Adrenal gland (tissue), 5 donors: ENCODE results near the gene STARD9.

ENCODE experiments used
- CTCF ChIP-seq, 6 experiments: fragments of 450-650 bp in 4 of 6; fragments of 200-600 bp in 2 of 6; sonication (generic) in 1 of 6; IDR thresholded peaks; 1 replicate in 5 of 6; 2 replicates in 1 of 6; pipeline versions ENCODE4 v1.5.1 to v1.8.0; 2016 to 2021; ENCODE audit warnings: antibody characterized with exemption in 6 of 6, mild to moderate bottlenecking in 2 of 6, moderate library complexity in 1 of 6
- POLR2A ChIP-seq, 2 donors: fragments of 450-650 bp; IDR thresholded peaks; one replicate each; pipeline ENCODE4 v1.6.1; 2017; ENCODE audit warnings: antibody characterized with exemption in 2 of 2, mild to moderate bottlenecking in 2 of 2, moderate library complexity in 1 of 2
- donor health status: DM: no; HTN: no; CAD: no.

DNA sequence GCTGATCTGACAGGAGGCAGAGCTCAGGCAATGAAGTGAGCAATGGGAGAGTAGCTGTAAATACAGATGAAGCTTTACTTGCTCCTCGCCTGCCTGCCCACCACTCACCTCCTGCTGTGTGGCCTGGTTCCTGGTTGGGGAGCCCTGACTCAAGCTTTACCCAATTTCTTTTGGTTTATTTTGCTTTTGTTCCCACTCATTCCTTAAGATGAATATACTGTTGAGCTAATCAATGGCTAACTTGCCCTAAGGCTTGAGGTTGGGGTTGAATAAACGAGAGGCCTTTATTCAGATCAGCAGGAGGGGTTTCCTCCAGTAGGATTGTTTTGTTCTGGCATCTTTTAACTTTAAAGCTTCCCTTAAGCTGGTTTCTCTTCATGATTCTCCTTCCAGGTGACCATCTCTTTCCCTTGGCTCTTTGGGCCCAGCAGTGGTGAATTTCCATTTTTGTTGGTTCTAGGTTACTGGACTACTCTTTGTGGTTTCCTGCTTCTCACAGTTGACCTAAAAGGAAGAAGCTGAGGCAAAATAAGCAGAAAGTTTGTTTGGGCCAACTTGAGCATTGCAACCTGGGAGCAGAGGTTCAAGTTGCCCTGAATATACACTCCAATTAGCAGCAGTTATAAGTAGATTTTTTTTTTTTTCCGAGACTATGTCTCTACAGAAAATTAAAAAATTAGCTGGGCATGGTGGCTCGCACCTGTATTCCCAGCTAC, 44.4 kb downstream of the STARD9 start:
- TF ChIP-seq POLR2A (IDR thresholded peaks at IDR 0.05) (no peak), CTCF (IDR thresholded peaks at IDR 0.05) (no peak)
